GM08714 (cell line): ENCODE measurements around the gene BGN.

Experiments used
- H3K4me3 ChIP-seq: fragments of 200-500 bp; sonication (Bioruptor generic); 2 replicates; pipeline ENCODE4 v1.5.1; 2014; ENCODE audit warnings: mild to moderate bottlenecking, low read length, inconsistent platforms
- ZNF274 ChIP-seq: IDR thresholded peaks from 2 replicates; pipeline ENCODE4 v1.6.1; 2012; ENCODE audit warnings: mild to moderate bottlenecking, low read depth, low read length

Gene BGN

GRCh38 chrX:153494541-153495361 is at the start of gene BGN:
BGN (plus strand) TSS chrX:153494980; CDS start chrX:153504632, 9,652 bp downstream.
- TF ChIP-seq ZNF274: no peak
- H3K4me3 ChIP-seq: no peak within 1 kb of the TSS

GRCh38 chrX:153445106-153445855 is 49.5 kb upstream of the BGN start:
- TF ChIP-seq ZNF274: no peak
- H3K4me3 ChIP-seq: no peak overlapping the region

GRCh38 chrX:153445856-153446635 is 48.7 kb upstream of the BGN start, which contains the start of gene TREX2:
TREX2 (minus strand) TSS chrX:153446056; CDS start chrX:153445430, 626 bp downstream.
- TF ChIP-seq ZNF274: no peak
- H3K4me3 ChIP-seq: no peak within 1 kb of the TSS

DNA sequence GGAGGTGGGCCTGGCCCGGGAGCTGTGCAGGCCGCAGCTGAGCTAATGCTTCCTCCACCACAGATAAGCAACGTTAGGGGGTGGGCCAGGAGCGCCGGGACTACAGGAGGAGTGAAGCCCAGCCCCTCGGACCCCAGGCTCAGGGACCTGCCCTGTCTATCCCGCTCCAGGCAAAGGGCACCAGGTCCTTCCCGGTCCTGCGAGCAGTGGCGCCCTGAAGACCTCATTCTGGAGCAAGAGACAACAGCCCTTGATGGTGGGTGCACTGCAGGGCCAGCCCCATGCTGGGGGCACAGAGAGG is 48.2 kb upstream of the BGN start:
- H3K4me3 ChIP-seq: no peak overlapping the region
- TF ChIP-seq ZNF274: no peak

GRCh38 chrX:153446950-153447580 is 47.7 kb upstream of the BGN start:
- no peak for TF ChIP-seq ZNF274
- no peak overlapping the region for H3K4me3 ChIP-seq

DNA sequence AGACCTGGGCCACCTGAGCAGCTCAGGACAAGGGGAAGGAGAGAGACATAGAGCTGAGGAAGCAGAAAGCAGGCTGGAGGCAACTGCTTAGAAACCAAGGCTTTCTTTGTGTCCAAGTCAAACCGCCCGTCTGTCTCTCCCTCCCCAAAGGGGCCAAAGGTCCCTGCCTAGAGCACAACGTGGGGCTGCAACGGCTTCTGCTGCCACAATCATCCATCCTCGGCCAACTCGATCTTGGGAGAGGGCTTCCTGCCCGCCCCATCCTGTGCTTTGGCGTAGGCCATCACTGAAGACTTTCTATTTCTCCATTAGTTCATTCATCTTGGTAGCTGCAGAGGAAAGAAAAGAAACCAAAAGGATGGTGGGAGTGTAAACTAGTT is 47.2 kb upstream of the BGN start:
- TF ChIP-seq ZNF274: no peak
- no peak overlapping the region for H3K4me3 ChIP-seq

- no peak overlapping the region for H3K4me3 ChIP-seq
These were observed 46.0 kb upstream of the BGN start for GRCh38 chrX:153448556-153449367.

DNA sequence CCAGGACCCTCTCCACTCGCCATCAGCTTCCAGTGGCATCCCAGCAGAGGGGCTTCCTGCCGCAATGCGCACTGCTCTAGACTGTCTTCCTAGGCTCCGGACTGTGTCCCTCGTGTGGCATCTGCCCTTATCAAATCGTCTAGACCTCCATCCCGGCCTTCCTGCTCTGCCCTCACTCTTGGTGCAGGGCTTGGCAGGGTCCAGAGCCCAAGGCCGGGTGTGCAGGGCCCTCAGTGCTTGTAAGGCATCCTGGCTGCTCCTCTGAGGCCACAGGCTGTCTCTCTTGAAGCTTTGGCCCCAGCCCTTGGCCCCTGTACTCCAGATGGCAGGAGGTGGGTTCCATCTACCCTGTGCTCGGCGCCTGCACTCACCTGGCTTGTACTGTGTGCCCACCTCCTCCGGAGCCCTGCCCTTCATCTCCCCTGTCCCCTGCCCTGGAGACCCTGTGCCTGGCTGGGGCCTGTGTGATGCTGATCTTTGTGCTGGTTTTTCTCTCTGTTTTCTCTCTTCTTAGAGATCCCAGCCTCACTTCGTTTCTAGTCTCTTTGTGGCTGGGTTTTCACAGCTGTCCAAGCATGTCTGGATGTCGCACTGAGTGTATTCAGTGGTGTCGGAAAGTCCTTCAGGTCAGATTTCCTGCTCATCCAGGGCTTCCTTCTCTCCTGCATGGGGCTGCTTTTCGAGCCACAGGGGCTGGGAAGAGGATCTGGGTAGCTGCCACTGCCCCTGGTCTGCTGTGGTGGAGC is 45.2 kb upstream of the BGN start:
- no peak overlapping the region for H3K4me3 ChIP-seq
- no peak for TF ChIP-seq ZNF274

More at GRCh38 chrX:153448556-153449367, 46.0 kb upstream of the BGN start:
- no peak for TF ChIP-seq ZNF274

GRCh38 chrX:153450114-153450948 is 44.4 kb upstream of the BGN start:
- H3K4me3 ChIP-seq: no peak overlapping the region
- no peak for TF ChIP-seq ZNF274

DNA sequence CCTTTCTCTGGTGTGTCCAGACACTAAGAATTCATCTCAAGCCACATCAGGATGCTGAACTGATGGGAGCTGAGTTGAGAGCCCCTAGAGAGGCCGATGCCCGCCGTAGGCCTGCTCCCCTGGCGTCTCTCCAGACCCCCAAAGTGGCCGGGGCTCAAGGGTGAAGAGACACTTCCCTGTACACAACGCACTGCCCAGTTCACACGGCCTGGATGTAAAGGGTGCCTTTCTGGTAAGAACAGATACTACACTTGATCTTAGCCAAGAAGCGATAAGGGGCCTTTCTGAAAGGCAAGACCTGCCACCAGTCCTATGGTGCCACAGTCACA is 43.9 kb upstream of the BGN start:
- no peak overlapping the region for H3K4me3 ChIP-seq
- TF ChIP-seq ZNF274: no peak

DNA sequence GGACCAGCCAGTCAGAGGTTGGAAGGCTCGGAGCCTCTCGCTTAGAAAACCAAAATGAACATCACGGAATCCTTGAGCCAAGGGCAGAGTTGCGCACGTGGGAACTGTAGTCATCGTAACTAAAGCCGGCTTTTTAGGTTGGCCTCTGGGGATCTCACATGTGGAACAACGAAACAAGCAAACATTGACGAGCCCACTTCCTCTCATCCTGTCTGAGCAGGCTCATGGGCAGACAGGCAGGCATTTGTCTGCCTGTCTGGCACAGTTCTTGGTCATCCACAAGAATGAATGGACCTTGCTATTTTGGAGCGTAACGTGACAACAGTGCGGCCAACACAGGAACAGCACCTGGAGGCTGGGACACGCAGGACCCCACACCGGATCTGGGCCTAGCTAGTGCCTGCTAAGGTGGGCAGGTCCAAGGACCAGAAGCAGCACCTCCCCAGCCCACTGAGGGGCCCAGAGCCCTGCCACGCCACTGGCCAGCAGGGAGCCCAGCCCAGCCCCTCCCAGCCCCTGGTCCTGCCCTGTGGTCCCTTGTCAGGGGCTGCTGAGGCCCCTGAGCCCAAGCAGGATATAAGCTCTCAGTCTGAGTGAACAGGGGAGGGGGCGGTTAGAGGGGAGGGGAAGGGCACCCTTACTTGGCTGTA is 39.8 kb upstream of the BGN start:
- TF ChIP-seq ZNF274: no peak
- no peak overlapping the region for H3K4me3 ChIP-seq

GRCh38 chrX:153455571-153455970 is 39.2 kb upstream of the BGN start:
- H3K4me3 ChIP-seq: no peak overlapping the region
- no peak for TF ChIP-seq ZNF274
